NCI-H82 treated with DMSO at 0.1 percent for 48 hours (cell line): ENCODE data around the gene DNASE1L1.

Experiments used
- DNase-seq: peaks from one replicate; lab custom pipeline; 2025; ENCODE audit not compliant: unreplicated experiment; lab: John Stamatoyannopoulos, UW

The DNASE1L1 gene

GRCh38 chrX:154353172-154353843, 55.7 kb downstream of the DNASE1L1 start:
- DNase-seq: no peak

DNA sequence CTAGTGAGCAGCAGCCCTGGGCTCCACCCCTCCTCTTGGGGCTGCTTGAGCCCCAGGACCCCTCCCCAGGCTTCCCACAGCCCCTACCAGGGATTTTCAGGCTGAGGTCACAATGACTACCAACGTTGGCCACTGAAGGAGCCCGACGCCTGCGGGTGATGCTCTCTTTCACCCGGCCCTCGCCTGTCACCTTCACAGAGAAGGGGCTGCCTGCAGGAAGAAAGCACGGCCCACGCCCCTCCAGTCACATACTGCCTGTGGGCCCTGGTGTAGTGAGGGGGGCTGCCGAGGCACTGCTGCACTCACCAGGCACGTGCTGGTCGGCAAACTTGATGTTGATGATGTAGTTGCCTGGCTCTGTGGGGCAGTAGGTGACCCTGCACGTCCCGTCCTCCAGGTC, 56.6 kb downstream of the DNASE1L1 start:
- DNase-seq: no peak

- no peak for DNase-seq
Observed at GRCh38 chrX:154352012-154352401, 57.0 kb downstream of the DNASE1L1 start.
